Endothelial cell of umbilical vein (primary cell): ENCODE measurements around the gene CDO1. TPM values are rescaled to one million over a fixed set of nuclear protein-coding genes. Genes with fewer than 3 reads are reported as not detected.

Source experiments
- BruUV-seq: library from RNA; stranded (reverse); fragments of 400-500 nt; replicated peaks from 2 replicates; lab custom pipeline; 2021; lab: Mats Ljungman, UMichigan
- CTCF ChIA-PET: fragments of 300-600, 350-600 bp; sonication (Branson Sonifier 250); formaldehyde crosslinking; loops from one replicate; lab custom pipeline; 2021; ENCODE audit warnings: antibody characterized with exemption, inconsistent platforms; lab: Charles Lee
- POLR2A ChIA-PET: fragments of 300-600, 350-600 bp; sonication (Branson Sonifier 250); formaldehyde crosslinking; loops from one replicate; lab custom pipeline; 2021; ENCODE audit warnings: antibody characterized with exemption, inconsistent platforms; lab: Charles Lee
- DNase-seq: peaks from one replicate; pipeline ENCODE4 v3.0.0-alpha.2; 2011; ENCODE audit warnings: low read depth, low spot score
- FAIRE-seq: peaks from 2 replicates; lab custom pipeline; 2011; peaks lifted over from hg19 to GRCh38; lab: Jason Lieb, UNC
- H2AFZ ChIP-seq: 2 replicates; pipeline ENCODE4 v1.6.0; 2012; ENCODE audit warnings: low read depth, low read length, control low read depth, inconsistent platforms
- H3K27ac ChIP-seq: 2 replicates; pipeline ENCODE4 v1.5.1; 2011; ENCODE audit warnings: low read depth, mild to moderate bottlenecking, control low read depth, low read length, moderate library complexity; ENCODE audit not compliant: insufficient read depth
- H3K27me3 ChIP-seq, 2 experiments: 2 replicates each; pipeline versions ENCODE4 v1.6.0 to v1.6.1; 2011; ENCODE audit warnings: low read length in 2 of 2, mixed read lengths in 1 of 2; ENCODE audit not compliant: control insufficient read depth in 2 of 2, insufficient read depth in 2 of 2
- H3K36me3 ChIP-seq, 2 experiments: 2 replicates in 1 of 2; 3 replicates in 1 of 2; pipeline ENCODE4 v1.5.1; 2011; ENCODE audit warnings: low read length in 2 of 2, mild to moderate bottlenecking in 1 of 2, moderate library complexity in 1 of 2; ENCODE audit not compliant: control insufficient read depth in 2 of 2, insufficient read depth in 2 of 2; ENCODE audit errors: extremely low read depth in 1 of 2
- H3K4me1 ChIP-seq: 3 replicates; pipeline ENCODE4 v1.5.1; 2011; ENCODE audit warnings: mild to moderate bottlenecking, low read length; ENCODE audit not compliant: control insufficient read depth, insufficient read depth; ENCODE audit errors: extremely low read depth
- H3K4me2 ChIP-seq: 2 replicates; pipeline ENCODE4 v1.6.1; 2011; ENCODE audit warnings: low read length, control low read depth, mixed read lengths; ENCODE audit not compliant: insufficient read depth
- H3K4me3 ChIP-seq, 3 experiments: fragments of 200-600 bp in 1 of 3; sonication (generic), shearing (Covaris generic) in 1 of 3; replicated peaks in 1 of 3; 2 replicates each; pipeline ENCODE4 v1.5.1; 2011 to 2016; ENCODE audit warnings: control low read depth in 3 of 3, low read length in 3 of 3, mild to moderate bottlenecking in 2 of 3, inconsistent platforms in 1 of 3, low read depth in 1 of 3, moderate library complexity in 1 of 3; ENCODE audit not compliant: insufficient read depth in 1 of 3
- H3K79me2 ChIP-seq: 2 replicates; pipeline ENCODE4 v1.6.0; 2012; ENCODE audit warnings: low read length, inconsistent platforms; ENCODE audit not compliant: control insufficient read depth, insufficient read depth
- H3K9ac ChIP-seq: replicated peaks from 2 replicates; pipeline ENCODE3; 2011; ENCODE audit warnings: low read length, control low read depth; ENCODE audit not compliant: insufficient read depth; ENCODE audit errors: extremely low read depth
- H3K9me1 ChIP-seq: replicated peaks from 3 replicates; pipeline ENCODE4 v1.6.0; 2011; ENCODE audit warnings: mild to moderate bottlenecking, low read length; ENCODE audit not compliant: control insufficient read depth, insufficient read depth; ENCODE audit errors: extremely low read depth
- H3K9me3 ChIP-seq: replicated peaks from 2 replicates; pipeline ENCODE4 v1.5.1; 2012; ENCODE audit warnings: low read length, inconsistent platforms; ENCODE audit not compliant: control insufficient read depth, insufficient read depth
- H4K20me1 ChIP-seq: replicated peaks from 2 replicates; pipeline ENCODE3; 2011; ENCODE audit warnings: mild to moderate bottlenecking, low read length; ENCODE audit not compliant: control insufficient read depth, insufficient read depth; ENCODE audit errors: extremely low read depth
- EZH2 ChIP-seq: IDR thresholded peaks from 2 replicates; pipeline ENCODE4 v1.6.1; 2012; ENCODE audit warnings: borderline replicate concordance, low read depth, mild to moderate bottlenecking, moderate library complexity, low read length, inconsistent platforms; ENCODE audit not compliant: severe bottlenecking
- FOS ChIP-seq: IDR thresholded peaks from 2 replicates; pipeline ENCODE4 v1.6.1; 2011; ENCODE audit warnings: mild to moderate bottlenecking, low read length, moderate library complexity, borderline replicate concordance; ENCODE audit not compliant: insufficient read depth
- GATA2 ChIP-seq: IDR thresholded peaks from 2 replicates; pipeline ENCODE4 v1.7.0; 2011; ENCODE audit warnings: low read depth, mild to moderate bottlenecking, moderate library complexity, mixed read lengths, low read length; ENCODE audit not compliant: insufficient read length, insufficient read depth
- JUN ChIP-seq: IDR thresholded peaks from 2 replicates; pipeline ENCODE4 v1.6.1; 2011; ENCODE audit warnings: borderline replicate concordance, low read depth; ENCODE audit not compliant: insufficient read length, insufficient read depth
- POLR2AphosphoS5 ChIP-seq: IDR thresholded peaks from 2 replicates; pipeline ENCODE4 v1.6.1; 2012; ENCODE audit warnings: low read depth, mild to moderate bottlenecking, control low read depth, low read length, moderate library complexity; ENCODE audit not compliant: insufficient read depth
- dilution Hi-C: fragments of 300-500 bp; cut with MboI; formaldehyde crosslinking; loops from one replicate; pipeline ENCODE4 v1.15.0; 2019; ENCODE audit warnings: low sequenced_read_pairs; ENCODE audit not compliant: extremely low pct_ligation_motif_present
- intact Hi-C: fragments of 100-400 bp; cut with micrococcal nuclease; formaldehyde crosslinking; loops from one replicate; pipeline ENCODE4 v1.10.0; 2022
- polyA plus RNA-seq, 4 experiments: library from polyadenylated mRNA; depleted of rRNA in 3 of 4; stranded (reverse) in 3 of 4; unstranded in 1 of 4; fragments of >200 nt; gene quantifications; 2 replicates each; pipeline versions ENCODE4 v1.2.1 to v1.2.3, GENCODE V29; 2011 to 2012; ENCODE audit warnings: missing spikeins in 1 of 4
- total RNA-seq: library from RNA; stranded (reverse); gene quantifications from 2 replicates; pipeline ENCODE4 v1.2.3, GENCODE V29; 2021
- TF ChIP-seq, protein P1 (sequence below), 2 donors: IDR thresholded peaks; 1 replicate in 1 of 2; 2 replicates in 1 of 2; pipeline ENCODE4 v1.5.1; 2011; ENCODE audit warnings: low read length in 2 of 2, mild to moderate bottlenecking in 2 of 2, moderate library complexity in 2 of 2, control low read depth in 1 of 2, inconsistent platforms in 1 of 2, low read depth in 1 of 2; ENCODE audit not compliant: insufficient read depth in 1 of 2; ENCODE audit errors: extremely low read depth in 1 of 2

CDO1 gene
- total and polyA plus RNA-seq, 2 donors (not counting 3 experiments of a cell fraction or from before 2014, with no cell fraction given) = 1.3 to 1.7 TPM

- peaks cover 19% of the 10 kb centered on the region for H3K4me1 ChIP-seq
- no peak overlapping the region for H2AFZ ChIP-seq
- dilution Hi-C loops = no loop called here
- peak overlapping the region; percentile 65 for H3K4me2 ChIP-seq
- peaks cover 64% of the 10 kb centered on the region for H3K79me2 ChIP-seq
- no peaks in the 10 kb centered on the region for H3K9me3 ChIP-seq
- POLR2A ChIA-PET = no interaction called here
- H3K9me1 ChIP-seq = no peaks in the 10 kb centered on the region
- DNase-seq (peak; percentile 72), FAIRE-seq (no peak)
- H3K4me3 ChIP-seq = no peak overlapping the region
- no peaks in the 10 kb centered on the region for H3K36me3 ChIP-seq
- no peak overlapping the region for H3K27ac ChIP-seq
- H3K27me3 ChIP-seq = no peaks in the 10 kb centered on the region
- intact Hi-C loops = no loop called here
- H3K9ac ChIP-seq = no peak overlapping the region
- BruUV-seq = no TSS peak
- CTCF ChIA-PET = interaction anchor here (1.0 kb wide), 2 partner anchors 8 to 15 kb away, joined by 3 read pairs; no protein-coding TSS in a partner anchor
- TF ChIP-seq GATA2 (peak; percentile 7), POLR2AphosphoS5 (no peak), JUN (no peak), EZH2 (no peak), FOS (no peak)
- TF ChIP-seq, protein P1, sequence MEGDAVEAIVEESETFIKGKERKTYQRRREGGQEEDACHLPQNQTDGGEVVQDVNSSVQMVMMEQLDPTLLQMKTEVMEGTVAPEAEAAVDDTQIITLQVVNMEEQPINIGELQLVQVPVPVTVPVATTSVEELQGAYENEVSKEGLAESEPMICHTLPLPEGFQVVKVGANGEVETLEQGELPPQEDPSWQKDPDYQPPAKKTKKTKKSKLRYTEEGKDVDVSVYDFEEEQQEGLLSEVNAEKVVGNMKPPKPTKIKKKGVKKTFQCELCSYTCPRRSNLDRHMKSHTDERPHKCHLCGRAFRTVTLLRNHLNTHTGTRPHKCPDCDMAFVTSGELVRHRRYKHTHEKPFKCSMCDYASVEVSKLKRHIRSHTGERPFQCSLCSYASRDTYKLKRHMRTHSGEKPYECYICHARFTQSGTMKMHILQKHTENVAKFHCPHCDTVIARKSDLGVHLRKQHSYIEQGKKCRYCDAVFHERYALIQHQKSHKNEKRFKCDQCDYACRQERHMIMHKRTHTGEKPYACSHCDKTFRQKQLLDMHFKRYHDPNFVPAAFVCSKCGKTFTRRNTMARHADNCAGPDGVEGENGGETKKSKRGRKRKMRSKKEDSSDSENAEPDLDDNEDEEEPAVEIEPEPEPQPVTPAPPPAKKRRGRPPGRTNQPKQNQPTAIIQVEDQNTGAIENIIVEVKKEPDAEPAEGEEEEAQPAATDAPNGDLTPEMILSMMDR (IDR thresholded peaks at IDR 0.05; ENCODE audit: extremely low read depth in 1 of 2, insufficient read depth in 1 of 2, low read depth in 1 of 2, low read length in 2 of 2) = no peak
- H4K20me1 ChIP-seq = peaks cover 16% of the 10 kb centered on the region
Observed at GRCh38 chr5:115857626-115858349, 41.3 kb upstream of the CDO1 start.
